K562 (cell line): Measurements from ENCODE around the gene OPA1. TPM values are rescaled to one million over a fixed set of nuclear protein-coding genes. Genes with fewer than 3 reads are reported as not detected.

ENCODE experiments used
- BRD9 ChIP-seq: fragments of 450-650 bp; IDR thresholded peaks from 2 replicates; pipeline ENCODE4 v1.6.1; 2018; ENCODE audit warnings: low read depth; ENCODE audit not compliant: partially characterized antibody
- FOXJ2 ChIP-seq: fragments of 200-800 bp; sonication (Bioruptor generic); IDR thresholded peaks from 2 replicates; pipeline ENCODE4 v1.6.1; 2016; ENCODE audit warnings: missing genetic modification characterization, missing compliant biosample characterization
- FOXM1 ChIP-seq, 2 experiments: fragments of 450-650 bp in 1 of 2; sonication (generic) in 1 of 2; formaldehyde crosslinking in 1 of 2; IDR thresholded peaks; 2 replicates each; pipeline versions ENCODE4 v1.6.1 to v1.9.0; 2017 to 2022; ENCODE audit warnings: low read depth in 2 of 2, mild to moderate bottlenecking in 2 of 2, missing genetic modification reagents in 1 of 2, moderate library complexity in 1 of 2
- HDAC8 ChIP-seq: fragments of 450-650 bp; IDR thresholded peaks from 2 replicates; pipeline ENCODE4 v1.6.1; 2016; ENCODE audit warnings: mild to moderate bottlenecking, missing genetic modification characterization, moderate library complexity, missing compliant biosample characterization
- L3MBTL2 ChIP-seq: fragments of 450-650 bp; IDR thresholded peaks from 2 replicates; pipeline ENCODE4 v1.6.1; 2016; ENCODE audit warnings: mild to moderate bottlenecking, moderate library complexity
- MCM2 ChIP-seq: fragments of 450-650 bp; IDR thresholded peaks from 2 replicates; pipeline ENCODE4 v1.6.1; 2017; ENCODE audit warnings: low read depth, mild to moderate bottlenecking
- MTA3 ChIP-seq: fragments of 450-650 bp; formaldehyde crosslinking; IDR thresholded peaks from 2 replicates; pipeline ENCODE4 v1.6.1; 2017; ENCODE audit warnings: mild to moderate bottlenecking, borderline replicate concordance
- NR2C1 ChIP-seq, 2 experiments: fragments of 450-650 bp; IDR thresholded peaks; 2 replicates each; pipeline ENCODE4 v1.6.1; 2017; ENCODE audit warnings: mild to moderate bottlenecking in 2 of 2, antibody characterized with exemption in 1 of 2, inconsistent platforms in 1 of 2, missing compliant biosample characterization in 1 of 2, missing genetic modification characterization in 1 of 2
- PTTG1 ChIP-seq: fragments of 450-650 bp; IDR thresholded peaks from 2 replicates; pipeline ENCODE4 v1.6.1; 2016; ENCODE audit warnings: low read depth, mild to moderate bottlenecking, missing genetic modification characterization, missing compliant biosample characterization
- RAD51 ChIP-seq: fragments of 450-650 bp; IDR thresholded peaks from 2 replicates; pipeline ENCODE4 v1.7.1; 2016; ENCODE audit warnings: low read depth, mild to moderate bottlenecking, borderline replicate concordance
- SMARCE1 ChIP-seq: fragments of 450-650 bp; IDR thresholded peaks from 2 replicates; pipeline ENCODE4 v1.7.1; 2016; ENCODE audit warnings: mild to moderate bottlenecking
- TAF1 ChIP-seq: IDR thresholded peaks from 2 replicates; pipeline ENCODE4 v1.6.1; 2011; ENCODE audit warnings: mild to moderate bottlenecking, low read length, moderate library complexity; ENCODE audit not compliant: insufficient read depth, control insufficient read depth, severe bottlenecking; ENCODE audit errors: extremely low read depth
- TEAD2 ChIP-seq: fragments of 450-650 bp; IDR thresholded peaks from 2 replicates; pipeline ENCODE4 v1.6.1; 2016; ENCODE audit warnings: missing genetic modification characterization, control low read depth, missing compliant biosample characterization
- ZNF766 ChIP-seq: fragments of 200-800 bp; sonication (Bioruptor generic); conservative IDR thresholded peaks from 2 replicates; pipeline ENCODE4 v1.6.1; 2016; ENCODE audit warnings: missing genetic modification characterization, missing compliant biosample characterization
- polyA plus RNA-seq, 8 experiments: library from polyadenylated mRNA; depleted of rRNA in 4 of 8; stranded (reverse) in 5 of 8; unstranded in 3 of 8; fragments of >200 nt; fragmentation: Nextera tagmentation in 2 of 8; fragmentation: Illumina TruSeq in 1 of 8; extraction: Ambion mirVana in 2 of 8; extraction: Trizol in 1 of 8; gene quantifications; 2 replicates each; pipeline versions ENCODE4 v1.2.1 to v1.2.3, GENCODE V29; 2011 to 2014; ENCODE audit warnings: inconsistent platforms in 1 of 8, missing spikeins in 1 of 8
- total RNA-seq, 7 experiments: library from RNA; depleted of rRNA in 6 of 7; stranded (reverse); fragments of >200 nt in 6 of 7; fragmentation: Illumina TruSeq in 2 of 7; extraction: Trizol in 2 of 7; gene quantifications; 2 replicates each; pipeline versions ENCODE4 v1.2.1 to v1.2.3, GENCODE V29; 2011 to 2021; ENCODE audit warnings: low replicate concordance in 1 of 7
- TF ChIP-seq, protein P1 (sequence below): fragments of 200-800 bp; sonication (Bioruptor generic); IDR thresholded peaks from 2 replicates; pipeline ENCODE4 v1.6.1; 2017; ENCODE audit warnings: missing genetic modification characterization, missing compliant biosample characterization
- TF ChIP-seq, protein P2 (sequence below): IDR thresholded peaks from 2 replicates; pipeline ENCODE4 v1.6.1; 2012; ENCODE audit warnings: low read depth, low read length, improper control_type of control experiment, borderline replicate concordance
- TF ChIP-seq, protein P3 (sequence below), 2 experiments: fragments of 250-450 bp in 1 of 2; fragments of 450-650 bp in 1 of 2; sonication (Bioruptor Pico) in 1 of 2; IDR thresholded peaks; 2 replicates each; pipeline versions ENCODE4 v1.6.1 to v1.8.0; 2016 to 2021; ENCODE audit warnings: mild to moderate bottlenecking in 2 of 2, moderate library complexity in 2 of 2, missing compliant biosample characterization in 1 of 2, missing genetic modification characterization in 1 of 2
- TF ChIP-seq, protein P4 (sequence below): sonication (generic); formaldehyde crosslinking; IDR thresholded peaks from 2 replicates; pipeline ENCODE4 v1.8.0; 2022; ENCODE audit warnings: mild to moderate bottlenecking, missing genetic modification reagents

Gene OPA1
- total and polyA plus RNA-seq, 9 of the 15 experiments (the other 6 are each of a cell fraction or from before 2014, with no cell fraction given), result 19.7 to 127 (median 94.7) TPM

DNA sequence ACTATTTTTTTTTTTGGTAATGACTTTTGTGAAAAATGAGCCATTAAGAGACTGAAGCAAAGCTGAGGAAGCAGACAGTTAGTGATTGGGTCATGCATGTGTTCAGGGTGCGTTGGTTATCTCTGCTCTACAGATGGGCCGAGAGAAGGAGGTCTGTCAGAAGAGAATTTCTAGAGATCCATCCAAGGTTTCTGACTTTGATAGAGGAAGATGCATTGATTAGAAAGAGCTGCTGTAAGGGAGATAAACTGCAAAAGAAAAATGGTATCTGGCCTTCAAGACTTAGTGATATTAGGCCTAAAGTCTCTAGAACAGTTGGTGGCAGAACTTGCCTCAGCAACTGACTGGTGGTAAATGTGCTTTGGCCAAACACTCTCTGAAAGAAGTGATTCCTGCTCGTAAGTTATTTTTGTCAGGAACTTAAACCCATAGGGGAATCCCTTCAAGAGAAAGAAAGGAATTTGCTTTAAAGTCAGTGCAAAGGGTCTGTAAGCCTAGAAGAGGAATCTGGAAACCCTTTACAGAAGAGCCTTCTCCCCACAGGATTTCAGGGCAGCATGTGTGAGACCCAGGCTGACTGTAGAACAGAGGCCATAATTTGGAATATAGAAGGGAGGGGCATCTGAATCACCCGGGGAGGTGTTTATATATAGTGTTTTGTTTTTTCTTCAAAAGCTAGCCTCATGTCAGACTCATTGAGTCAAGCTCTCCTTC is 67.8 kb downstream of the OPA1 start (continued):
- TF ChIP-seq, protein P1, sequence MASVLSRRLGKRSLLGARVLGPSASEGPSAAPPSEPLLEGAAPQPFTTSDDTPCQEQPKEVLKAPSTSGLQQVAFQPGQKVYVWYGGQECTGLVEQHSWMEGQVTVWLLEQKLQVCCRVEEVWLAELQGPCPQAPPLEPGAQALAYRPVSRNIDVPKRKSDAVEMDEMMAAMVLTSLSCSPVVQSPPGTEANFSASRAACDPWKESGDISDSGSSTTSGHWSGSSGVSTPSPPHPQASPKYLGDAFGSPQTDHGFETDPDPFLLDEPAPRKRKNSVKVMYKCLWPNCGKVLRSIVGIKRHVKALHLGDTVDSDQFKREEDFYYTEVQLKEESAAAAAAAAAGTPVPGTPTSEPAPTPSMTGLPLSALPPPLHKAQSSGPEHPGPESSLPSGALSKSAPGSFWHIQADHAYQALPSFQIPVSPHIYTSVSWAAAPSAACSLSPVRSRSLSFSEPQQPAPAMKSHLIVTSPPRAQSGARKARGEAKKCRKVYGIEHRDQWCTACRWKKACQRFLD (CRISPR knock-in tag), result peak; percentile 96
- TF ChIP-seq, protein P2, sequence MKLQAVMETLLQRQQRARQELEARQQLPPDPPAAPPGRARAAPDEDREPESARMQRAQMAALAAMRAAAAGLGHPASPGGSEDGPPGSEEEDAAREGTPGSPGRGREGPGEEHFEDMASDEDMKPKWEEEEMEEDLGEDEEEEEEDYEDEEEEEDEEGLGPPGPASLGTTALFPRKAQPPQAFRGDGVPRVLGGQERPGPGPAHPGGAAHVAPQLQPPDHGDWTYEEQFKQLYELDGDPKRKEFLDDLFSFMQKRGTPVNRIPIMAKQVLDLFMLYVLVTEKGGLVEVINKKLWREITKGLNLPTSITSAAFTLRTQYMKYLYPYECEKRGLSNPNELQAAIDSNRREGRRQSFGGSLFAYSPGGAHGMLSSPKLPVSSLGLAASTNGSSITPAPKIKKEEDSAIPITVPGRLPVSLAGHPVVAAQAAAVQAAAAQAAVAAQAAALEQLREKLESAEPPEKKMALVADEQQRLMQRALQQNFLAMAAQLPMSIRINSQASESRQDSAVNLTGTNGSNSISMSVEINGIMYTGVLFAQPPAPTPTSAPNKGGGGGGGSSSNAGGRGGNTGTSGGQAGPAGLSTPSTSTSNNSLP, result peak; percentile 93
- peak; percentile 33 for TF ChIP-seq TAF1
- peak; percentile 80 for TF ChIP-seq FOXJ2 (tag)
- peak; percentile 74 for TF ChIP-seq MTA3
- TF ChIP-seq MCM2, result no peak
- TF ChIP-seq HDAC8, result no peak
- TF ChIP-seq PTTG1 (tag), result 0 out of 2 replicates have a peak, but pooled peaks have one; percentile 49
- TF ChIP-seq FOXM1 (IDR thresholded peaks at IDR 0.05; ENCODE audit: low read depth), result peak; percentile 98
- TF ChIP-seq FOXM1 (CRISPR knock-in tag; IDR thresholded peaks at IDR 0.05; ENCODE audit: low read depth), result no peak
- peak; percentile 50; the same call in 1 of the 2 replicates for TF ChIP-seq RAD51
- TF ChIP-seq, protein P3, sequence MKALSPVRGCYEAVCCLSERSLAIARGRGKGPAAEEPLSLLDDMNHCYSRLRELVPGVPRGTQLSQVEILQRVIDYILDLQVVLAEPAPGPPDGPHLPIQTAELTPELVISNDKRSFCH (CRISPR knock-in tag; IDR thresholded peaks at IDR 0.05), result no peak
- TF ChIP-seq, protein P3 (tag; IDR thresholded peaks at IDR 0.05), result peak; percentile 64; the same call in 1 of the 2 replicates
- no peak for TF ChIP-seq NR2C1 (IDR thresholded peaks at IDR 0.05)
- TF ChIP-seq NR2C1 (tag; IDR thresholded peaks at IDR 0.05), result peak; percentile 70
- TF ChIP-seq BRD9, result peak; percentile 96
- peak; percentile 47; the same call in 1 of the 2 replicates for TF ChIP-seq L3MBTL2
- peak; percentile 98 for TF ChIP-seq ZNF766
- TF ChIP-seq SMARCE1, result peak; percentile 99
- TF ChIP-seq, protein P4, sequence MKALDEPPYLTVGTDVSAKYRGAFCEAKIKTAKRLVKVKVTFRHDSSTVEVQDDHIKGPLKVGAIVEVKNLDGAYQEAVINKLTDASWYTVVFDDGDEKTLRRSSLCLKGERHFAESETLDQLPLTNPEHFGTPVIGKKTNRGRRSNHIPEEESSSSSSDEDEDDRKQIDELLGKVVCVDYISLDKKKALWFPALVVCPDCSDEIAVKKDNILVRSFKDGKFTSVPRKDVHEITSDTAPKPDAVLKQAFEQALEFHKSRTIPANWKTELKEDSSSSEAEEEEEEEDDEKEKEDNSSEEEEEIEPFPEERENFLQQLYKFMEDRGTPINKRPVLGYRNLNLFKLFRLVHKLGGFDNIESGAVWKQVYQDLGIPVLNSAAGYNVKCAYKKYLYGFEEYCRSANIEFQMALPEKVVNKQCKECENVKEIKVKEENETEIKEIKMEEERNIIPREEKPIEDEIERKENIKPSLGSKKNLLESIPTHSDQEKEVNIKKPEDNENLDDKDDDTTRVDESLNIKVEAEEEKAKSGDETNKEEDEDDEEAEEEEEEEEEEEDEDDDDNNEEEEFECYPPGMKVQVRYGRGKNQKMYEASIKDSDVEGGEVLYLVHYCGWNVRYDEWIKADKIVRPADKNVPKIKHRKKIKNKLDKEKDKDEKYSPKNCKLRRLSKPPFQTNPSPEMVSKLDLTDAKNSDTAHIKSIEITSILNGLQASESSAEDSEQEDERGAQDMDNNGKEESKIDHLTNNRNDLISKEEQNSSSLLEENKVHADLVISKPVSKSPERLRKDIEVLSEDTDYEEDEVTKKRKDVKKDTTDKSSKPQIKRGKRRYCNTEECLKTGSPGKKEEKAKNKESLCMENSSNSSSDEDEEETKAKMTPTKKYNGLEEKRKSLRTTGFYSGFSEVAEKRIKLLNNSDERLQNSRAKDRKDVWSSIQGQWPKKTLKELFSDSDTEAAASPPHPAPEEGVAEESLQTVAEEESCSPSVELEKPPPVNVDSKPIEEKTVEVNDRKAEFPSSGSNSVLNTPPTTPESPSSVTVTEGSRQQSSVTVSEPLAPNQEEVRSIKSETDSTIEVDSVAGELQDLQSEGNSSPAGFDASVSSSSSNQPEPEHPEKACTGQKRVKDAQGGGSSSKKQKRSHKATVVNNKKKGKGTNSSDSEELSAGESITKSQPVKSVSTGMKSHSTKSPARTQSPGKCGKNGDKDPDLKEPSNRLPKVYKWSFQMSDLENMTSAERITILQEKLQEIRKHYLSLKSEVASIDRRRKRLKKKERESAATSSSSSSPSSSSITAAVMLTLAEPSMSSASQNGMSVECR (CRISPR knock-in tag), result no peak
- 0 out of 2 replicates have a peak, but pooled peaks have one; percentile 37 for TF ChIP-seq TEAD2 (tag)
